Measurements from ENCODE around the gene IFT88.

Gene IFT88

GRCh38 chr13:20696073-20696472, 129.1 kb downstream of the IFT88 start:
- peak; percentile 64 for DNase-seq

GRCh38 chr13:20699715-20700114, 132.8 kb downstream of the IFT88 start:
- no peak for DNase-seq

GRCh38 chr13:20700288-20700687, 133.3 kb downstream of the IFT88 start:
- no peak for DNase-seq

GRCh38 chr13:20701461-20701860, 134.5 kb downstream of the IFT88 start:
- DNase-seq, result no peak

- peak; percentile 47 for DNase-seq
Observed at GRCh38 chr13:20702530-20702914, 135.6 kb downstream of the IFT88 start.

GRCh38 chr13:20702915-20703779, 136.2 kb downstream of the IFT88 start, which contains the start of gene IL17D:
TSS of gene IL17D (plus strand) at chr13:20703699. CDS start at chr13:20704002, 303 bp downstream.
- DNase-seq, result peak; percentile 19

GRCh38 chr13:20703780-20704458, 137.0 kb downstream of the IFT88 start:
- peak; percentile 45 for DNase-seq

GRCh38 chr13:20704459-20705069, 137.6 kb downstream of the IFT88 start:
- no peak for DNase-seq

- DNase-seq, result no peak
Observed at GRCh38 chr13:20706661-20707060, 139.7 kb downstream of the IFT88 start.

GRCh38 chr13:20708216-20708615, 141.3 kb downstream of the IFT88 start:
- no peak for DNase-seq

GRCh38 chr13:20709369-20709768, 142.4 kb downstream of the IFT88 start:
- DNase-seq, result no peak

GRCh38 chr13:20709782-20710181, 142.8 kb downstream of the IFT88 start:
- no peak for DNase-seq

GRCh38 chr13:20711301-20712044, 144.5 kb downstream of the IFT88 start:
- DNase-seq, result no peak

- DNase-seq, result no peak
Observed at GRCh38 chr13:20713014-20713376, 146.0 kb downstream of the IFT88 start.

GRCh38 chr13:20713751-20714150, 146.8 kb downstream of the IFT88 start:
- no peak for DNase-seq

- DNase-seq, result no peak
Observed at GRCh38 chr13:20714161-20714560, 147.2 kb downstream of the IFT88 start.

- DNase-seq, result no peak
Observed at GRCh38 chr13:20714563-20715329, 147.8 kb downstream of the IFT88 start.

- no peak for DNase-seq
Observed at GRCh38 chr13:20715330-20715712, 148.4 kb downstream of the IFT88 start.

GRCh38 chr13:20716951-20717350, 150.0 kb downstream of the IFT88 start:
- no peak for DNase-seq

- DNase-seq, result no peak
Observed at GRCh38 chr13:20717581-20718542, 150.9 kb downstream of the IFT88 start.

- DNase-seq, result no peak
Observed at GRCh38 chr13:20718958-20719566, 152.1 kb downstream of the IFT88 start.

Data from GF-D8 (cell line).